ENCODE results near the gene GPR149. TPM values are rescaled to one million over a fixed set of nuclear protein-coding genes. Genes with fewer than 3 reads are reported as not detected.
"Not testable (repeated sequence)": the region's sequence is repeated elsewhere in the genome, so short reads cannot be mapped to it uniquely, and the experiment has no call there.

The GPR149 gene, protein sequence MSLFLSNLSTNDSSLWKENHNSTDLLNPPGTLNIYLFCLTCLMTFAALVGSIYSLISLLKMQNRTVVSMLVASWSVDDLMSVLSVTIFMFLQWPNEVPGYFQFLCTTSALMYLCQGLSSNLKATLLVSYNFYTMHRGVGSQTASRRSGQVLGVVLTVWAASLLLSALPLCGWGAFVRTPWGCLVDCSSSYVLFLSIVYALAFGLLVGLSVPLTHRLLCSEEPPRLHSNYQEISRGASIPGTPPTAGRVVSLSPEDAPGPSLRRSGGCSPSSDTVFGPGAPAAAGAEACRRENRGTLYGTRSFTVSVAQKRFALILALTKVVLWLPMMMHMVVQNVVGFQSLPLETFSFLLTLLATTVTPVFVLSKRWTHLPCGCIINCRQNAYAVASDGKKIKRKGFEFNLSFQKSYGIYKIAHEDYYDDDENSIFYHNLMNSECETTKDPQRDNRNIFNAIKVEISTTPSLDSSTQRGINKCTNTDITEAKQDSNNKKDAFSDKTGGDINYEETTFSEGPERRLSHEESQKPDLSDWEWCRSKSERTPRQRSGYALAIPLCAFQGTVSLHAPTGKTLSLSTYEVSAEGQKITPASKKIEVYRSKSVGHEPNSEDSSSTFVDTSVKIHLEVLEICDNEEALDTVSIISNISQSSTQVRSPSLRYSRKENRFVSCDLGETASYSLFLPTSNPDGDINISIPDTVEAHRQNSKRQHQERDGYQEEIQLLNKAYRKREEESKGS
- not detected for polyA plus RNA-seq (2013, experiment 1 of 2; ENCODE audit: insufficient read length)
- not detected for polyA plus RNA-seq (2013, experiment 2 of 2; ENCODE audit: insufficient read length)

DNA sequence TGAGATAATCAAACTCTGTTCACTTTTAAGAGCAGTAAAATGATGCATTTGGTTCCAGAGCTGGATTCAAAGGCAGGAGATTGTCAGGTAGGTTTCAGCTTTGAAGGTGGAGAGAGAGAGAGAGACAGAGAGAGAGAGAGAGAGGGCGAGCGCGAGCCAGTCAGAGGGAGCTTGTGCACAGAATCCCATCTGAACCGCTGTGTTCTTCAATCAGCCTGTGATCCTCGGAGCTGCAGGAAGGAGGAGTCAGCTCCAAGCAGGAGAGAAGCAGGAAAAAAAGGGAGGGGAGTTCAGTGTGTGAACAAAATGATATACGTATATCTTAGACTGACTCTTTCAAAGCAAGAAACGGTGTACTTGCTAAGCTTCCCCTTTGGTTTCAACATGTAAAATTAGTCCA, at the start of gene GPR149:
TSS of gene GPR149 (minus strand) at position 177 of the 400 bp plus-strand sequence. CDS start 575 bp downstream, outside the sequence.
- DNase-seq: no peak

DNA sequence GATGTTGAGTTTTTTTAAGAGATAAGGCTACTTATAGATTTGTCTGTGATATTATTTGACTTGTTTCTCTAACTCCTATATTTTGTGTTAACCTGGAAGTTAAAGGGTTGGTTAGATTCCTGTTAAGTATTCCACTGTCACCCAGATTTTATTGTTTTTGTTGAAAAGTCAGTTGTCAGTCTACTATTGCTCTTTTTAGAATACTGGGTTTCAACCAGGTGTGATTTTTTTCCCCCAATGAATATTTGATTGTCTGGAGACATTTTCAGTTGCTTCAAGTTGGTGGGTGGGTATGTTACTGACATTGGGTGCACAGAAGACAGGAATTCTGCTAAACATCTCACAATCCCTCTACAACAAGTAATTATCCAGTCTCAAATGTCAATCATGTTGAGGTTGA, 43.8 kb upstream of the GPR149 start:
- DNase-seq: no peak

DNA sequence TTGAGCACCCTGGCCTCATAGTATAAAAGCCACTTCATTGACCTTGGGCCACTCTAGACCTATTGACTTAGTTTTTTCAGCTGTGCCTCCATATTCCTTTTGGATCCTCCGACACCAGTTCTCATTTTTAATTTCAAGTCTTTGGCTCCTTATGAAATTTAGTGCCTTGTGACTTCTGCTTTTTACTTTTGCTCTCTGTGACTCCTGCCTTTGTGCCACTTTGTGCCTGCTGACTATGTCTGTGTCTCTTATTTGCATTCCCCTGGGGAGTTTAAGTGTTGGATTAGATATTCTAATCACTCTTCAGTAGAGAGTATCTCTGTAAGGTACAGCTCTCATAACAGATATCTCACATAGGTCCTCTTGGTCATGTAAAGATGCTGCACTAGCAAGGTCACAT, 39.6 kb upstream of the GPR149 start:
- DNase-seq: no peak

DNA sequence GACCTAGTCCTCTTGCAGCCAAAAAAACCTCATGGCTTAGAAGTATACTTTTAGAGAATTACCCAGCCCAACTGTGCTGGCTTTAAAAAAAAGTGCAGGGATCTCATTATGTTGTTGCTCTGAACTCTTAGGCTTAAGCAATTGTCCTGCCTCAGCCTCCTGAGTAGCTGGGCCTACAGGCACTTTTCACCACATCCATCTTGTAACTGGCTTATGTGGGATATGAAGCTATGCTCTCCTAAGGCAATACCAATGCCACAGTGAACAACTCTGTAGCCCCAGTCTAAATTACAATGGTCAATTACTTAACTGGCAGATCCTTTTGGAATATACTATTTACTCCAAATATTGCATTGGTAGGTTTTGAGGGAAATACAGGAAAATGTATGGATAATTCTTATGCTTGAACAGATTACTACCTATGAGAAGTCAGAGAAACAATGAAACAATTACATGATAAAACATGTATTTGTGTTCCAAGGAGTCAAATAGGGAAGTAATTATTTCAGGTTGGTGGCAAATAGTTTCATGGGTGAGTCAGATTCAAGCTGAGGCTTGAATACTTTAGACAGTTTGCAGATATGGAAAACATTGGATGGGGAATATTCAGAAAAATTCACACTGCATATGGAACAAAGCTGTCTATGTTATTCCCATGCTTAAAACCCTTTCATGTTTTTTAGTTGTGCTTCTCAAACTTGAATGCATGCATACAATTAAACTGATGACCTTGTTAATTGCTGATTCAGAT, 34.6 kb upstream of the GPR149 start:
- DNase-seq: no peak

DNA sequence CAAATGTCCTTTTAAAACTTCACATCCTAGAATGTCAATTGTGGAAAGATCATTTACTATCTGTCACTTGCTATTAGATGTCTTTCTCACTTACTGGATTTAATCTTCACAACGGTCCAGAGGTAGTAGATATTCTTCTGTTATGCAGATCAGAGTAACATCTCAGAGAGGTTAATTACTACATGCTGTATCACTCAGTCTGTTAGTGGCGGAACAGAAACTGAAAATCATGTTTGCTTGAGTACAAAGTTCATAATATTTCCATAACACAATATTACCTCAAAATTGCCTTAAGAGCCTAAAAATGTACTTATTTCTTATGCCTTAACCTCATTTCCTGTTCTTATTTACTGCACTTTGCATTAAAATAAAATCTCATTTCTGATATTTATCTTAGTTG, 28.6 kb upstream of the GPR149 start:
- DNase-seq: no peak

DNA sequence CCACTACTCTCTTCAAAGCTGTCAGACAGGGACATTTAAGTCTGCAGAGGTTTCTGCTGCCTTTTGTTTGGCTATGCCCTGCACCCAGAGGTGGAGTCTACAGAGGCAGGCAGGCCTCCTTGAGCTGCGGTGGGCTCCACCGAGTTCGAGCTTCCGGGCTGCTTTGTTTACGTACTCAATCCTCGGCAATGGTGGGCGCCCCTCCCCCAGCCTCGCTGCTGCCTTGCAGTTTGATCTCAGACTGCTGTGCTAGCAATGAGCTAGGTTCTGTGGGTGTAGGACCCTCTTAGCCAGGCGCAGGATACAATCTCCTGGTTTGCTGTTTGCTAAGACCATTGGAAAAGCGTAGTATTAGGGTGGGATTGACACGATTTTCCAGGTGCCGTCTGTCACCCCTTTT, 9.1 kb upstream of the GPR149 start:
- not testable (repeated sequence) for DNase-seq

DNA sequence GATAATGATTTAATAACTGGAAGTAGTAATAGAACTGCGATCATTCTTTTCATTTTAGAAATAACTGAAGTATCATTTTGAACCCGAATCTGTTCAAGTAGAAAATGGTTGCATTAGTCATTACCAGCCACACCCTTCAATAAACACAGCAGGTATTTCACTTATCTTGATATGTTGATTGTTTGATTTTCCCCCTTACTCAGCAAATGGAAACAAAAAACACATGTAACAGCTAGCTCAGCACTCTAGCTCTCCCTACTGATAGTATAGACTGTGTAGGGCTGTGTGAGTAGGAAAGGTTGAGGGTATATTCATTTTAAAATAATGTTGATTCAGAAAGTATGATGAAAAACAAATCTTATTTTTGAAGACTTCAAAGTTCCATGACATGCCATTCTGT, 1.1 kb upstream of the GPR149 start:
- no peak for DNase-seq

DNA sequence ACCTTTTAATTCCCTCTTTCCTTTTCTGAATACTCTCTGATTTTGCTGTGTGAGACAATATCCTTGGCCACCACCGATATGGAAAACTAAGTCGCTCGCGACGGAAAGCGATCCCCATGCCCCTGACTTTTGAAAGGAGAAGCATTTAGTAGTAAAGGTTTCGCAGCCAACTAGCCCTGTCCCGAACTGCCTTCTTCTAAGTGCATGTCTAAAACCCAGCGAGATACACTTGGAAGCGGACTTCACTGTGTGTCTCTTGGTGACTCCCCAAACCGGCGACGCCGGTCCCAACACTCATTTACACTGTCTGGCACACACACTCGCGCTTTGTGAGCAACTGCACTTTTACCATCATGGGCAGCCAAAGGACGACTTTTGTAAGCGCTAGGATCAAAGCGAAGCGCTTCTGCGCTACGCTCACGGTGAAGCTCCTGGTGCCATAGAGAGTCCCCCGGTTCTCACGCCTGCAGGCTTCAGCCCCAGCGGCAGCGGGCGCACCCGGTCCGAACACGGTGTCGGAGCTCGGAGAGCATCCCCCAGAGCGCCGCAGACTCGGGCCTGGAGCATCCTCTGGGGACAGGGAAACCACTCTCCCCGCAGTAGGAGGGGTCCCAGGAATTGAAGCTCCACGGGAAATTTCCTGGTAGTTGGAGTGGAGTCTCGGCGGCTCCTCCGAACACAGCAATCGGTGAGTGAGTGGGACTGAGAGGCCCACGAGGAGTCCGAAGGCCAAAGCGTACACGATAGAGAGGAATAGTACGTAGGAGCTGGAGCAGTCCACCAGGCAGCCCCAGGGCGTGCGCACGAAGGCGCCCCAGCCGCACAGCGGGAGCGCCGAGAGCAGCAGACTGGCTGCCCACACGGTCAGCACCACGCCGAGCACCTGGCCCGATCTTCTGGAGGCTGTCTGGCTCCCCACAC, 1.4 kb downstream of the GPR149 start:
- DNase-seq: peak; percentile 2

DNA sequence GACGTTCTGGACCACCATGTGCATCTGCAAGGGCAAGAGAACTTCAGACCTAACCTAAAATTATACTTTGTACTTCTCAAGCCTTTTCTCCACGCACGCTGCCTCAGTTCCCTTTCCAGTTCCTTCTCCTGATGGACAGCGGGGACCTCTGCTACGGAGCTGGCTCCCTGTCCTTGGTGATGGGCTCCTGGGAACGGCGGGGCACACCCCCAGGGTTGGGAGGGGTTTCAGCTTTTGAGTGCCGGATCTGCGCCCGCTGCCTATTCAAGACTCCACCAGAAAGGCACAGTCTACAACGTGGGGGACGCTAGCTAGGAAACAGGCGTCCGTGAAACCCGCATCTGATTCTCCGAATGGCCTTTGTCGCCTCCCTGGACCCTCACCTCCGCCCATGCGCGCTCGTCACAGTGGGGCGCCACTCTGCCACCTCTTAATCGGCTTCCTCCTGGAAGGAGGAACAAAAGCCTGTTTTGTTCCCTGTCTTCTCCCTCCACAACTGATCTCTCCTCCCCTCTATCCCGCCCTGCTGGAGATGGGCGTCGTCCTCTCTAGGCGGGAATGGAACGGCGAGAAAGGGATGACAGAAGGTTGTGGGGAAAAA, 2.2 kb downstream of the GPR149 start:
- DNase-seq: peak; percentile 4

DNA sequence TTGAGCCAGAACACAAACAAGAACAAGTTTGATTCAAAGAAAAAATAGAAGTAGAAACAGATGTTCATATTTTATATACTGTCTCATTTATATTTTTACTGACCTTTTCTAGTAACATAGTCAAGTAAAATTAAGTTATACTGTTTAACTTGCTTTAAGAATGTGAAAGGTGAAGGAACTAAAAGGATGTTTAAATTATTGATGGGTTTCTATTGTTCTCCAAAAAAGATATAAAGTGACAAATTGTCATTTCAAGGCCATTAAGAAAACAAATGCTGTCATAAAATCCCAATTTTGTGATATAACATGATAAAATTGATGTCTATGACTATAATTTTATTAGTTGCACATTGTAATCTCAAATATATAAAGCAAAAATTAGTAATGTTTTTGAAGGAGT, 7.3 kb downstream of the GPR149 start:
- no peak for DNase-seq

DNA sequence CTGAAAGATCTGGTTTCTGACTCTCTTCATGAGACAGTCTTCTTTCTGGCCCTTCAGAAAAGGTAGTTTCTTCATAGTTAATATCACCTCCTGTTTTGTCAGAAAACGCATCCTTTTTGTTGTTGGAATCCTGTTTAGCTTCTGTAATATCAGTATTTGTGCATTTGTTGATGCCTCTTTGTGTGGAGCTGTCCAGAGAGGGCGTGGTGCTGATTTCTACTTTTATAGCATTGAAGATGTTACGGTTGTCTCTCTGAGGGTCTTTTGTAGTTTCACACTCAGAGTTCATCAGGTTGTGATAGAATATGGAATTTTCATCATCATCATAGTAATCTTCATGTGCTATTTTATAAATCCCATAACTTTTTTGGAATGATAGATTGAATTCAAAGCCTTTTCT, 8.9 kb downstream of the GPR149 start:
- peak; percentile 28 for DNase-seq

DNA sequence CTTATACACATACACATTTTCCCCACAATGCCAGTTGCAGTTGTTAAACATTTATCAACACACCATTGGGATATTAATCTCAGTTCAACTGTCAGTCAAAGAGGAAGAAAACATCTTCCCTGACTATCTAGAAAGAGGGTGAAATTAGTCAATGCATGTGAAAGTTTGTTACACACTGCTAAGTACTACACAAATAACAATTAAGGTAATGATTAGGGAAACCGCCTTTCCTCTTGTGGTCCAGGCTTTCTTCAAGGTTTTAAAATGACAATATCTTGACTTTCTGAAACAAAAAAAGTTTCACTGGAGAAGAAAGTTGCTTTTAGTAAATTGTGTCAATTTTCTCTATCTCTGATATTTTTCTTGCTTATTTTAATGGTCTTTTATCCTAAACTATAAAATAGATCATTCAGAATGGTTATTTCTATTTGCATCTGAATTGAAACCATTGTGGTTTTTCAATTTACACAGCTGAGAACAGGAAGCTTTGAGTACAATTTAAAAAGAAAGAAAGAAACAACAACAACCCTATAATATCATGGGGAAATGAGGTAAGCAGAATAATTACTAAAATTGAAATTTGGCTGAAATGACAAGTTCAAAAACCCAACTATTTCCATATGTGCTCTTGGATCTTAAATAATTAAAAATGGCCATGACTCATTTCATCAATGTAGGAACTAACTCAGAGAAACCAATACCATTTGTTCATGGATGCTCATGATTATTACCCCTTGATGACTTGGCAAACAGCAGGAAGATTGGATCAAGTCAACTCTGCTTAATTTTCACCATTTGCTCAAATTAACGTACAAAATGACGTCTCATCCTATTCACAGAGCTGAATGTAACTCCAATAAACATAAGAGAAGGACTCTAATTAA, 31.7 kb downstream of the GPR149 start:
- no peak for DNase-seq

DNA sequence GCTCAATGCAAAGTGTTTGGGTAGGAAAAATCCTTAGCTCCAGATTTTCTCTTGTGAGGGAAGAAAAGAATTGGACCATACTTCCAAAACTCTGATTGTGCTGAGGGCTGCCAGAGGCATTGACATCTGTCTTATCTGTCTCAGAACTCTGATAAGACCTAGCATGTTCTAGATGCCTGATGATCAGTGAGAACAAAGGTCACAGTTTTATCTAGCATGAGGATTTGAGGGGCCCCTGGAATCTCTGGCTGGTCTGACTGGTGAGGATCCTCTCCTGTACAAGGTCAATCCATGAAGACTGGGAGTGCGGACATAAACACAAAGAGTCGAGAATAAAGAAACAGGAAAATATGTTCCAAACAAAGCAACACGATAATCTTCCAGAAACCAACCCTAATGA, 40.1 kb downstream of the GPR149 start:
- no peak for DNase-seq

DNA sequence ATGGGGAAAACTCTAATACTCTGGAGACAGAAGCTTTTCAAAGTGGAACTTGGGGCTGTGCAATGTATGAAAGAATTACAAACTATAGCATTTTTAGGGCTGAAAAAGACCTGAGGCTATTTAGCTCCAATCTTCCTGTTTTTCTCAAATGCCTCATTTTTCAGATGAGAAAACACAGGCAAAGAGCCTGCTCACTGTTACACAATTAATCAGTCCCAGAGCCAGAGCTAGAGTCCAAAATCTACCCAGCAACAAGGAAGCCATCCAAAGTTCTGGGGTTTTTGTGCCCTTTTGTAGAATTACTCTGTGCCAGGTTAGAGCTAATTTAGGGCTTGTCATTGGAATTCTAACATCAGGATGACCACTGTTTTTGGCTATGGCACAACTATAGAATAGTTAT, 45.5 kb downstream of the GPR149 start:
- no peak for DNase-seq

DNA sequence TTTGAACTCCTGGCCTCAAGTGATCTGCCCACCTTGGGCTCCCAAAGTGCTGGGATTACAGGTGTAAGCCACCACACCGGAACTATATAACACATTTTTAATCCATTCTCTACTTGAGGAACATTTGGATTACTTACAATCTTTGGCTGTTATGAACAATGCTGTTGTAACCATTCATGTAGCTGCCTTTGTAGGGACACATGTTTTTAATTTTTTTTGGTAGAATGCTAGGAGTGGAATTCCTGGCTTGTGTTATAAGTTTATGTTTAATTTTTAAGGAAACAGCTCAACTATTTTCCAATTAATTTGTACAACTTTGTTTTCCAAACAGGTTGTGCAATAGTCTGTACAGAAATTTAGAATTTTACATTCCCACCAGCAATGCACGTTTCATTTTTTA, 51.7 kb downstream of the GPR149 start:
- no peak for DNase-seq

DNA sequence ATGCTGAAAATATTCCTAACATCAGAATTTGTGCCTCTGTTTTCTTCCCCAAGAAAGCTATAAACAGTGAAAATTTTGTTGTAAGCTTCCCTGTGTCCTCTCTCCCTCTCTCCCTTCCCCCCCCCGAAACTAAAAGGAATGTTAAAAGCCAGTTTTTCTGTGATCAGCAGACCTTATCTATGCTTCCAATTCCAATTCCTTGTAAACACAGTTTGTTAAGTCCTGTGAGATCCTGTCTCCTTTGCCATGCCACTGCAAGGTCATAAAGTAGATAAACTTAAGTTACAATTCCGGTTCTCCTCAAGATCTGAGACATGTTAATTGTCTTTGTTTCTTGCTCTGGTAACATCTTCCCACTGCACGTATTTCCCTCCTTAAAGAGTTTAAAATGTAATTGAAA, 62.8 kb downstream of the GPR149 start:
- DNase-seq: no peak

DNA sequence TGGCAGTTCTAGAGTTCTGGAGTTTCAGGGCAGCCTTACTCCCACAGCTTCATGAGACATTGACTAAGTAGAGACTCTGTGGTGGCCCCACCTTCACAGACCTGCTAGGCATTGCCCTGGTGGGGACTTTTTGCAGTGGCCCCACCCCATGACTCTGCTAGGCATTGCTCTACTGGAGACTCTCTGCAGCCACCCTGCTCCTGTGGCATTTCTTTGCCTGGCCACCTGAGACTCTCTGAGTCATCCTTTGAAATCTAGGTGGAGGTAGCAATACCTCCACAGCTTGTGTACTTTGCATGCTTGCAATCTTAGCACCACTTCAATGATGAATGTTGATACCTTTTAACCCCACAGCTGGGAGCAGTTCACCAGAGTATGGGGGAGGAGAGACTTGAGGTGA, 65.1 kb downstream of the GPR149 start:
- DNase-seq: no peak

DNA sequence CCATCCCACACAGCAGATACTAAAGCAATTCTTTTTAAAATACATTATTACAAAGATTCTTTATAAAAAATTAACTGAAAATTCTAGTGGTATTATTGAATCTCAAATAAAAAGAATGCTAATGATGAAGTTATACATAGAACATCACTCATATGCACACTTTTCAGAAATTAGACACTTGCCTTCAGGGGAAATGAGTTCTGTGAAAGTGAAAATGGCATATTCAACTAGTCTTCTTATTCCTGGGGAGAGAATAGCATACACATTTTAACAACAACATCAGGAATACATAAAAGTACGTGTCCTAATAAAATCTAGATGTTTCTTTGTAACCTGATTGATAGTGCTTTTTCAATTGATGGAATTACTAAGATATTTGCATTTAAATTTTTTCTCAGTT, 68.9 kb downstream of the GPR149 start:
- DNase-seq: no peak

DNA sequence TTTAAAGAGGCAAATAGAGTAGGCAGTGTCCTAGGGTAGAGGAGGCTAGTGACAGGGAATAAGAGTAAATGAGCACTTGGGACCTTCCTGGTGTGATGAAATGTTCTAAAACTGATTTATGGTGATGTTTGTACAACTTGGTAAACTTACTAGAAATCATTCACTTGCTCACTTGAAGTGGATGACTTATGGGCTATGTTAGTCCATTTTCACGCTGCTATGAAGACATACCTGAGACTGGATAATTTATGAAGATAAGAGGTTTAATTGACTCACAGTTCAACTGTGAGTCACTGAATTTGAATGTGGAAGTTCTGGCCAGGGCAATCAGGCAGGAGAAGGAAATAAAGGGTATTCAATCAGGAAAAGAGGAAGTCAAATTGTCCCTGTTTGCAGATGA, 74.0 kb downstream of the GPR149 start:
- DNase-seq: no peak

DNA sequence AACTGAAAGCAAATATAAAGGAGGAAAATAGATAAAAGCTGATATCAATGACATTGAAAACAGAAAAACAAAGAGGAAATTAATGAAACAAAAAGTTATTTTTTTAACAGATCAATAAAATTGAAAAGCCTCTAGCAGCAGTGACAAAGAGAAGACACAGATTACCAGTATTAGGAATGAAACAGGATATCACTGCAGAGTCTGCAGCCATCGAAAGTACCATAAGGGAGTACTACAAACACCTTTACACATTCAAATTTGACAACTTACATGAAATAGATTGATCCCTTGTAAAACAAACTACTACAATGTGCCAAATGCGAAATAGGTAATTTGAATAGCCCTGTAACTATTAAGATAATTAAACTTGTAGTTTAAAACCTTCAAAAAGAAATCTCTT, 80.8 kb downstream of the GPR149 start:
- no peak for DNase-seq

Data from fibroblast of skin of scalp (primary cell).